Pancreas (tissue), 10 donors: ENCODE data around the gene CSF2. TPM values are rescaled to one million over a fixed set of nuclear protein-coding genes. Genes with fewer than 3 reads are reported as not detected.

Experiments used
- ATAC-seq, 4 donors: fragments of 200-7000 bp; cut with Tn5 transposase; one replicate each; pipeline versions ENCODE4 v1.8.0 to v1.9.1; 2020; ENCODE audit warnings: mild to moderate bottlenecking in 4 of 4, moderate library complexity in 4 of 4
- DNase-seq, 6 donors: peaks; one replicate each; pipeline ENCODE4 v3.0.0-alpha.2; 2020
- FAIRE-seq: peaks from 2 replicates; lab custom pipeline; 2012; peaks lifted over from hg19 to GRCh38; lab: Jason Lieb, UNC
- H3K27ac ChIP-seq, 4 donors: fragments of 200-600 bp; sonication (generic); 1 replicate in 3 of 4; 2 replicates in 1 of 4; pipeline versions ENCODE4 v1.5.0 to v1.8.0; 2020
- H3K27me3 ChIP-seq, 4 donors: fragments of 200-600 bp; one replicate each; pipeline ENCODE4 v1.8.0; 2021
- H3K36me3 ChIP-seq, 3 donors: fragments of 200-600 bp; sonication (generic) in 1 of 3; one replicate each; pipeline versions ENCODE4 v1.5.0 to v1.8.0; 2020 to 2021
- H3K4me1 ChIP-seq, 3 donors: fragments of 200-600 bp; one replicate each; pipeline ENCODE4 v1.8.0; 2021
- H3K4me3 ChIP-seq, 4 donors: fragments of 200-600 bp; sonication (generic) in 2 of 4; one replicate each; pipeline versions ENCODE4 v1.5.0 to v1.8.0; 2020 to 2021
- H3K9me3 ChIP-seq, 4 donors: fragments of 200-600 bp; one replicate each; pipeline ENCODE4 v1.8.0; 2021
- WGBS, 2 donors: extraction: QIAGEN DNeasy Blood & Tissue Kit; methylation state at CpG; one replicate each; pipeline ENCODE4 v1.1.7; 2013; 5-methylcytosine and 5-hydroxymethylcytosine counted together
- intact Hi-C, 3 donors: fragments of 100-400 bp; cut with DNase I; formaldehyde crosslinking; loops; one replicate each; pipeline versions ENCODE4 v1.11.1 to v1.14.2; 2022
- polyA plus RNA-seq, 2 donors: library from polyadenylated mRNA; stranded (reverse); fragments of 200-250 nt; gene quantifications; one replicate each; pipeline ENCODE4 v1.2.3, GENCODE V29; 2013
- total RNA-seq, 6 donors: library from RNA; stranded (reverse); fragmentation: NEBNext Ultra II Directional in 4 of 6; extraction: Animal tissue kit (Norgen Biotek cat#: 25700) in 4 of 6; gene quantifications; one replicate each; pipeline versions ENCODE4 v1.2.1 to v1.2.4, GENCODE V29; 2021 to 2023
- TF ChIP-seq, protein P1 (sequence below), 4 donors: fragments of 200-600 bp; sonication (generic) in 3 of 4; IDR thresholded peaks; one replicate each; pipeline versions ENCODE4 v1.5.0 to v1.8.0; 2021; ENCODE audit warnings: antibody characterized with exemption in 4 of 4
- donor health status: healthy with polysubstance abuse.
- donor health status: DM: no; HTN: no; CAD: no; lungs with moderate emphysema.
- donor health status: DM: no; HTN: no; CAD: no.
- donor health status: control.
- donor health status: control.
- donor health status: Bipolar disorder and iron deficiency.
- donor health status: DM: yes; HTN: yes; CAD: no.
- donor health status: DM: no; HTN: no; CAD: no.
- donor health status: DM: no; HTN: no; CAD: no.
- donor health status: DM: yes; HTN: yes; CAD: no.

Gene CSF2
- total and polyA plus RNA-seq, 8 donors, result 0.19 TPM; not detected in 7

DNA sequence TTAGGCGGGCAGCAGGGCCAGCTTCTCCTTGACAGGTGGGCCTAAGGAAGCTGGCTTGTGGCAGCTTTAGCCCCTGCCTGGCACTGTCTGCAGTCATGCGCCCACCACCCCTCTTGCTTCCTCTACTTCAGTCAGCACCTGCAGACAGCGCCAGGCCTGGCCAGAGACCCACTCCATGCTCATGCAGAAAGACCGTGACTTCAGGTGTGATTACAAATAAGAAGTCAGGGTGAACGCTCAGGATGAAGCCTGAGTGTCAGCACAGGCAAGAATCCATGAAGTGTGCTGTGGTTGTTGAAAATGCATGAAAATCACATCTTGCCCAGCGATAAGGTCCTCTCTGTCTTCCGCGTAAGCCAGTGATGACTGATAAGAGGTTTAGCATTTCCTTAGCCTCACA, 3.4 kb downstream of the CSF2 start:
- FAIRE-seq (no peak), DNase-seq (peak in 2 of 6 donors; percentile 43 to 49), ATAC-seq (no peak)
- Histone ChIP-seq H3K27me3 (no peaks in the 10 kb centered on the region), H3K4me1 (no peaks in the 10 kb centered on the region), H3K36me3 (no peaks in the 10 kb centered on the region), H3K9me3 (no peaks in the 10 kb centered on the region), H3K27ac (no peak overlapping the region), H3K4me3 (no peak overlapping the region)
- 91 to 96% methylated on average over 8 of the region's 8 CpGs for WGBS, 2 donors
- intact Hi-C loops, result no loop called here
- TF ChIP-seq, protein P1, sequence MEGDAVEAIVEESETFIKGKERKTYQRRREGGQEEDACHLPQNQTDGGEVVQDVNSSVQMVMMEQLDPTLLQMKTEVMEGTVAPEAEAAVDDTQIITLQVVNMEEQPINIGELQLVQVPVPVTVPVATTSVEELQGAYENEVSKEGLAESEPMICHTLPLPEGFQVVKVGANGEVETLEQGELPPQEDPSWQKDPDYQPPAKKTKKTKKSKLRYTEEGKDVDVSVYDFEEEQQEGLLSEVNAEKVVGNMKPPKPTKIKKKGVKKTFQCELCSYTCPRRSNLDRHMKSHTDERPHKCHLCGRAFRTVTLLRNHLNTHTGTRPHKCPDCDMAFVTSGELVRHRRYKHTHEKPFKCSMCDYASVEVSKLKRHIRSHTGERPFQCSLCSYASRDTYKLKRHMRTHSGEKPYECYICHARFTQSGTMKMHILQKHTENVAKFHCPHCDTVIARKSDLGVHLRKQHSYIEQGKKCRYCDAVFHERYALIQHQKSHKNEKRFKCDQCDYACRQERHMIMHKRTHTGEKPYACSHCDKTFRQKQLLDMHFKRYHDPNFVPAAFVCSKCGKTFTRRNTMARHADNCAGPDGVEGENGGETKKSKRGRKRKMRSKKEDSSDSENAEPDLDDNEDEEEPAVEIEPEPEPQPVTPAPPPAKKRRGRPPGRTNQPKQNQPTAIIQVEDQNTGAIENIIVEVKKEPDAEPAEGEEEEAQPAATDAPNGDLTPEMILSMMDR (IDR thresholded peaks at IDR 0.05), result no peak

DNA sequence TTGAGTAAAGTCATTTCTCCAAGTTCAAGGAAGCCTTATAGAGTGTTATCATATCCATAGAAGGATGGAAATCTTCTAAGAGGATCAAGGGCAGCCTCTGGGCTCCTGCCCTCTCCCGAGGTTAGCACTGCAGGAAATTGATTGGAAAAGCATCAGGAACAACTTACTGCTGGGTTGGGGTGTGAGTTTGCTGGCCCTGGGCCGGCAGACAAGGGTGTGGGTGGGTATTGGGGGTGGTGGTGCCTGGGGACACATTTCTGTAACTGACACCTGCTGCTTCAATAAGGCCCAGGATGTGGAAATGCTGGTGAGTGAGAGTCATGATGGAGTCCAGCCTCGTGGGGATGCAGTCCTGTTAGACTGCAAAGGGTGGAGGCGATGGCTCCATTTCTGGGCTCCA, 5.5 kb downstream of the CSF2 start:
- no peak for FAIRE-seq
- intact Hi-C loops, result no loop called here

DNA sequence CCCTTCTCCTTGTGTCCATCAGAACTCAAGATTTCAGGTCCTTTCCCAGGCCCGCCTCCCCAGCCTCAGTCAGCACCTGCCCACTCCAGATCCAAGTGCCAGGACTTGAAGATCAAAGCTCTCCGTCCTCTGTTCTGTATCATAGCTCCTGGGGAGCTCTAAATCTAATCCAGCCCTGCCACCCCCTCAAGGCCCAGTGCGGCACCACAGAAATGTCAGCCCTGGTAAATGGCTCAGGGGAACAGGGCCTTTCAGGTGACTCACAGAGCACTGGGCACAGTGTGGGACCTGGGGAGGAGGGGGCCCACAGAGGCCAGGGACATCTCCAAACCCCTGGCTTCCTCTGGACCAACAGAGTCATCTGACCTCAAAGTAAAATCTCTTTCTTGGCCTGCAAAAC, 6.0 kb downstream of the CSF2 start:
- Histone ChIP-seq H3K27ac (no peak overlapping the region), H3K27me3 (no peaks in the 10 kb centered on the region), H3K36me3 (no peaks in the 10 kb centered on the region), H3K4me1 (no peaks in the 10 kb centered on the region), H3K4me3 (no peak overlapping the region), H3K9me3 (no peaks in the 10 kb centered on the region)
- FAIRE-seq (no peak), DNase-seq (no peak), ATAC-seq (no peak)
- intact Hi-C loops, result no loop called here
- 66 to 78% methylated on average over 3 of the region's 3 CpGs for WGBS, 2 donors
- TF ChIP-seq, protein P1 (IDR thresholded peaks at IDR 0.05), result no peak

More for the DNA sequence above, 5.5 kb downstream of the CSF2 start:
- Histone ChIP-seq H3K9me3 (no peaks in the 10 kb centered on the region), H3K27ac (no peak overlapping the region), H3K4me1 (no peaks in the 10 kb centered on the region), H3K27me3 (no peaks in the 10 kb centered on the region), H3K36me3 (no peaks in the 10 kb centered on the region), H3K4me3 (no peak overlapping the region)
- TF ChIP-seq, protein P1 (IDR thresholded peaks at IDR 0.05), result no peak
- DNase-seq (no peak), ATAC-seq (no peak)
- 56 to 69% methylated on average over 4 of the region's 4 CpGs for whole genome bisulfite sequencing, 2 donors

DNA sequence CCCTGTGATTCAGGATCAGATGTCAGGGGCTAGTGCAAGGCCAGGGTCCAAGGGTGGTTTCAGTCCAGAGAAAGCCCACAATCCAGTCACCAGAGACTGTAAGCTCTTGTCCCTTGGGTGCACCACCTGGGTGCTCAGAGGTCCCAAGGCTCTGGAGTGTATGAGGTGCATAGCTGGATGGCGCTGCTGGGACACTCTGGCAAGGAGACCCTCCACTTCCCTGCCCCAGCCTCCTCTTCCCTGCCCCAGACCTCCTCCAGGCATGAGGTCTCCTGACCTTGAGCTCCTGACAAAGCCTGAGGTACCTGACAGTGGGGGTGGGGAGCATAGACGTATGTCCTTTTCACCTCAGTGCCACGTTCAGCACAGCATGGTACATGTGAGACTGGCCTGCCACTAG, 7.0 kb downstream of the CSF2 start:
- ATAC-seq (no peak), FAIRE-seq (no peak), DNase-seq (no peak)
- no peaks in the 10 kb centered on the region for H3K4me1 ChIP-seq
- H3K4me3 ChIP-seq, result no peak overlapping the region
- TF ChIP-seq, protein P1 (IDR thresholded peaks at IDR 0.05), result no peak
- WGBS, 2 donors, result 69 to 80% methylated on average over 3 of the region's 3 CpGs
- H3K27ac ChIP-seq, result no peak overlapping the region
- no peaks in the 10 kb centered on the region for H3K9me3 ChIP-seq
- H3K27me3 ChIP-seq, result no peaks in the 10 kb centered on the region
- intact Hi-C loops, result no loop called here
- no peaks in the 10 kb centered on the region for H3K36me3 ChIP-seq

DNA sequence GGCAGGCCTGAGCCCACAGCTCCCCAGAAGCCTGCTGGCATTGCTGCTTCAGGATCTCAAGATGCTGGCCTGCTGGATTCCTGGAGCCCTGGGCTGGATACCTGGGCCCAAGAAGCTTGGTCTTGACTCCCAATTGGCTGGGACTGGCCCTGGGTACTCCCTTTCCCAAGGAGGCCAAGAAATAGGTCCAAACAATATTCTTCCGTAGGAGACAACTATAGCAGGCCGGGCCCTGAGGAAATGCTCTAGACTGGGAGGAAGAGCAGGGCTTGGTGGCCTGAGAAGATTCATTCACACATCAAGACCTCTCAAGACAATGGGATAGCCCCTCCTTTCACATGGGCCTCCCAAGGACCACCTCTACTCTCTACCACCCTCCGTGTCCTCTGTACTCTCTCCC, 7.9 kb downstream of the CSF2 start:
- no peak overlapping the region for H3K27ac ChIP-seq
- WGBS, 2 donors, result 93 to 94% methylated on average over 3 of the region's 3 CpGs
- H3K4me1 ChIP-seq, result no peaks in the 10 kb centered on the region
- no peaks in the 10 kb centered on the region for H3K36me3 ChIP-seq
- FAIRE-seq (no peak), DNase-seq (peak in 2 of 6 donors; percentile 24 to 30), ATAC-seq (no peak)
- intact Hi-C loops, result no loop called here
- H3K27me3 ChIP-seq, result no peaks in the 10 kb centered on the region
- H3K4me3 ChIP-seq, result no peak overlapping the region
- H3K9me3 ChIP-seq, result no peaks in the 10 kb centered on the region
- TF ChIP-seq, protein P1 (IDR thresholded peaks at IDR 0.05), result no peak
